OCI-LY1 (cell line): ENCODE data around the gene VGLL4.

Experiments used
- H2AFZ ChIP-seq: fragments of 200-600 bp; sonication (generic), shearing (Covaris generic); 2 replicates; pipeline ENCODE4 v1.6.0; 2014; ENCODE audit warnings: antibody characterized with exemption, mild to moderate bottlenecking, low read length
- H3F3A ChIP-seq: fragments of 200-600 bp; sonication (generic), shearing (Covaris generic); 2 replicates; pipeline ENCODE4 v1.6.0; 2014; ENCODE audit warnings: mild to moderate bottlenecking, antibody characterized with exemption, low read length, moderate library complexity; ENCODE audit not compliant: insufficient read depth
- H3K27ac ChIP-seq: fragments of 200-600 bp; sonication (generic); 2 replicates; pipeline ENCODE4 v1.5.1; 2014; ENCODE audit warnings: low read length, mixed run types, mild to moderate bottlenecking, low read depth; ENCODE audit not compliant: poor library complexity, severe bottlenecking
- H3K27me3 ChIP-seq: fragments of 200-600 bp; sonication (generic); 2 replicates; pipeline ENCODE4 v1.6.0; 2014; ENCODE audit warnings: antibody characterized with exemption, mild to moderate bottlenecking, low read length, moderate library complexity; ENCODE audit not compliant: insufficient read depth
- H3K36me3 ChIP-seq: fragments of 200-600 bp; sonication (generic); 2 replicates; pipeline ENCODE4 v1.6.1; 2014; ENCODE audit warnings: mild to moderate bottlenecking, antibody characterized with exemption, low read length, moderate library complexity, mixed read lengths; ENCODE audit not compliant: insufficient read depth
- H3K4me1 ChIP-seq: fragments of 200-600 bp; sonication (generic); 2 replicates; pipeline ENCODE4 v1.5.1; 2014; ENCODE audit warnings: mild to moderate bottlenecking, low read length, moderate library complexity; ENCODE audit not compliant: insufficient read depth, severe bottlenecking
- H3K4me2 ChIP-seq: fragments of 200-600 bp; sonication (generic), shearing (Covaris generic); 2 replicates; pipeline ENCODE4 v1.6.1; 2014; ENCODE audit warnings: low read length
- H3K4me3 ChIP-seq: fragments of 200-600 bp; sonication (generic); 2 replicates; pipeline ENCODE4 v1.5.1; 2014; ENCODE audit warnings: low read length, low read depth, mild to moderate bottlenecking, mixed read lengths; ENCODE audit not compliant: poor library complexity, severe bottlenecking
- H3K79me2 ChIP-seq: fragments of 200-600 bp; shearing (Covaris generic); 2 replicates; pipeline ENCODE4 v1.6.1; 2016; ENCODE audit warnings: mixed run types, low read length, mixed read lengths; ENCODE audit not compliant: insufficient read depth
- H3K9ac ChIP-seq: fragments of 200-600 bp; sonication (generic), shearing (Covaris generic); 2 replicates; pipeline ENCODE4 v1.6.1; 2014; ENCODE audit warnings: mild to moderate bottlenecking, low read length, mixed read lengths
- H3K9me2 ChIP-seq: fragments of 200-600 bp; sonication (generic), shearing (Covaris generic); 2 replicates; pipeline ENCODE4 v1.6.1; 2014; ENCODE audit warnings: low read depth, mild to moderate bottlenecking, low read length, mixed read lengths
- H3K9me3 ChIP-seq: fragments of 200-600 bp; shearing (Covaris generic); 2 replicates; pipeline ENCODE4 v1.6.1; 2014; ENCODE audit warnings: low read length, mixed read lengths
- H4K20me1 ChIP-seq: fragments of 200-600 bp; sonication (generic), shearing (Covaris generic); 2 replicates; pipeline ENCODE4 v1.6.0; 2016; ENCODE audit warnings: mild to moderate bottlenecking, low read length; ENCODE audit not compliant: insufficient read depth
- EZH2 ChIP-seq: fragments of 200-600 bp; sonication (generic), shearing (Covaris generic); IDR thresholded peaks from 2 replicates; pipeline ENCODE4 v1.8.0; 2017; ENCODE audit warnings: borderline replicate concordance, mixed run types, mild to moderate bottlenecking, antibody characterized with exemption, low read length, moderate library complexity, mixed read lengths
- TF ChIP-seq, protein P1 (sequence below): fragments of 200-600 bp; sonication (generic), shearing (Covaris generic); IDR thresholded peaks from 2 replicates; pipeline ENCODE4 v1.5.1; 2017; ENCODE audit warnings: mild to moderate bottlenecking, antibody characterized with exemption, low read length, moderate library complexity, mixed read lengths

Gene VGLL4

DNA sequence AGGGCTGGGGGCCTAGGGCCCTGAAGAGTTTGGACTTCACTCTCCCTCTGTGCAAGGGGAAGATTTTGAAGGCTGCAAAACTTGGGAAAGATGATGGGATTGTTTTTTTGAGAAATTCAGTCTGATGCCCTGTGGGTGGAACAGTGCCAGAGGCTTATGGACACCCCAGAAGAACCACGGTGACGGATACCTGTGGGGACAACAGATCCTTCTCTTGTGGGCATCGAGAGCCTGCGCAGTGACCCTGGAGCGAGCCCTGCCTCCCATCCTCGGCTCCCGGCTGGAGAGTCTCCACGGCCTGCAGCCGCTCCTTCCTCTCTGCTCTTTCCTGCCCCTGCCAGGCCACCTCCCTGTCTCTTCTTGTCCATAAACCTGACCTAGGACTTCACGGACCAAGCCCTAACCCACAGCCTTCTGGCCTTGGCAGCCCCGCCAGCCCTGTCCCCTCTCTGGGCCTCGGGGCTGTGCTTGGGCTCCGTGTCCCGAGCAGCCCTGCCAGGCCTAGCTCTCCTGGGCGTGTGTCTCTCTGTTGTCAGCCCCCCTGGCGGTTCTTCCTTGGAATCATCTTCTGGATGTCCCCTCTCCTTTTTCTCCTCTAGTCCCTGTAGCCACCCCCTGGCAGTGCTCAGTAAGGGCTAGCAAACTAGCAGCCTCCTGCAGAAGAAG lies 98.4 kb downstream of the VGLL4 start:
- no peak overlapping the region for H3K4me3 ChIP-seq
- no peaks in the 10 kb centered on the region for H4K20me1 ChIP-seq
- H3K4me2 ChIP-seq = no peak overlapping the region
- no peaks in the 10 kb centered on the region for H3K9me2 ChIP-seq
- no peak for TF ChIP-seq EZH2
- TF ChIP-seq, protein P1, sequence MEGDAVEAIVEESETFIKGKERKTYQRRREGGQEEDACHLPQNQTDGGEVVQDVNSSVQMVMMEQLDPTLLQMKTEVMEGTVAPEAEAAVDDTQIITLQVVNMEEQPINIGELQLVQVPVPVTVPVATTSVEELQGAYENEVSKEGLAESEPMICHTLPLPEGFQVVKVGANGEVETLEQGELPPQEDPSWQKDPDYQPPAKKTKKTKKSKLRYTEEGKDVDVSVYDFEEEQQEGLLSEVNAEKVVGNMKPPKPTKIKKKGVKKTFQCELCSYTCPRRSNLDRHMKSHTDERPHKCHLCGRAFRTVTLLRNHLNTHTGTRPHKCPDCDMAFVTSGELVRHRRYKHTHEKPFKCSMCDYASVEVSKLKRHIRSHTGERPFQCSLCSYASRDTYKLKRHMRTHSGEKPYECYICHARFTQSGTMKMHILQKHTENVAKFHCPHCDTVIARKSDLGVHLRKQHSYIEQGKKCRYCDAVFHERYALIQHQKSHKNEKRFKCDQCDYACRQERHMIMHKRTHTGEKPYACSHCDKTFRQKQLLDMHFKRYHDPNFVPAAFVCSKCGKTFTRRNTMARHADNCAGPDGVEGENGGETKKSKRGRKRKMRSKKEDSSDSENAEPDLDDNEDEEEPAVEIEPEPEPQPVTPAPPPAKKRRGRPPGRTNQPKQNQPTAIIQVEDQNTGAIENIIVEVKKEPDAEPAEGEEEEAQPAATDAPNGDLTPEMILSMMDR = no peak
- H3F3A ChIP-seq = 0 out of 2 replicates have a peak, but pooled peaks cover 6% of the 10 kb centered on the region
- no peaks in the 10 kb centered on the region for H3K36me3 ChIP-seq
- no peak overlapping the region for H2AFZ ChIP-seq
- peaks cover 18% of the 10 kb centered on the region for H3K4me1 ChIP-seq
- no peaks in the 10 kb centered on the region for H3K79me2 ChIP-seq
- H3K9me3 ChIP-seq = no peaks in the 10 kb centered on the region
- H3K27me3 ChIP-seq = no peaks in the 10 kb centered on the region
- H3K27ac ChIP-seq = no peak overlapping the region
- H3K9ac ChIP-seq = no peak overlapping the region

DNA sequence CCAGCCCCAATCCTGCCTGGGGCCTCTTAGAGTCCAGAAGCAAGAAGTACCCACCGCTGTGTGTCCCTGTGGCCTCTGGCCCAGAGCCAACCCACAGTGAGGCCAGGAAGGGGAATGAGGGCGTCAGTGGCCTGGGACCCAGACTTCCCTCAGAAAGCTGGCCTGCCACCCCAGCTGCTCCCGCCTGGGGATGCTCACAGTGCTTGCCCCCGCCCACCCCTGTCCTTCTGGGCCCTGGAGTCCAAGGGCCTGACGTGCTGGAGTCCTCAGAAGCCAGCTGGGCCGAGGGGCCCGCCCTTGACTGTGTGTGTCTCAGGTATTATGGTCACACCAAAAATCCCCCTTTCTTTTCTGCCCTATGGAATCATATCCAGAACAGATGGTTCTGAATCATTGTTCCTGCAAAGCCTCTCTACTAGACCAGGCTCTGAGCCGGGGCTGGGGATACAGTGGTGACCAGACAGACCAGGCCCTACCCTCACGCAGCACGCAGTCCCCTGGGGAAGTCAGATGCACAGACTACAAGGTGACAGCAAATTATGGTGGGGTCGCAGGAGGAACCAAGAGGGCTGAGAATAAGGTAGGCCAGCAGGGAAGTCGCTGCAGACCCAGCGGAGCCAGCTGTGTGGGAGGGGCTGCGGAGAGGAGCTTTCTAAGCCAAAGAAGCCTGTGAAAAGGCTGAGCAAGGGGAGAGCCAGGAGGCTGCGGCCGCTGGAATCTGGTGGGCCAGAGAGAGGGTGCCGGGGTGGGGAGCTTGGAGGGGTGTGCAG lies 99.1 kb downstream of the VGLL4 start:
- H2AFZ ChIP-seq = no peak overlapping the region
- H3K9me2 ChIP-seq = no peaks in the 10 kb centered on the region
- no peak overlapping the region for H3K27ac ChIP-seq
- H3K9ac ChIP-seq = no peak overlapping the region
- 0 out of 2 replicates have a peak, but pooled peaks cover 6% of the 10 kb centered on the region for H3F3A ChIP-seq
- TF ChIP-seq, protein P1 = no peak
- no peak for TF ChIP-seq EZH2
- H3K9me3 ChIP-seq = no peaks in the 10 kb centered on the region
- H3K27me3 ChIP-seq = no peaks in the 10 kb centered on the region
- no peaks in the 10 kb centered on the region for H4K20me1 ChIP-seq
- no peaks in the 10 kb centered on the region for H3K79me2 ChIP-seq
- no peaks in the 10 kb centered on the region for H3K36me3 ChIP-seq
- no peak overlapping the region for H3K4me2 ChIP-seq
- peaks cover 11% of the 10 kb centered on the region for H3K4me1 ChIP-seq
- no peak overlapping the region for H3K4me3 ChIP-seq

DNA sequence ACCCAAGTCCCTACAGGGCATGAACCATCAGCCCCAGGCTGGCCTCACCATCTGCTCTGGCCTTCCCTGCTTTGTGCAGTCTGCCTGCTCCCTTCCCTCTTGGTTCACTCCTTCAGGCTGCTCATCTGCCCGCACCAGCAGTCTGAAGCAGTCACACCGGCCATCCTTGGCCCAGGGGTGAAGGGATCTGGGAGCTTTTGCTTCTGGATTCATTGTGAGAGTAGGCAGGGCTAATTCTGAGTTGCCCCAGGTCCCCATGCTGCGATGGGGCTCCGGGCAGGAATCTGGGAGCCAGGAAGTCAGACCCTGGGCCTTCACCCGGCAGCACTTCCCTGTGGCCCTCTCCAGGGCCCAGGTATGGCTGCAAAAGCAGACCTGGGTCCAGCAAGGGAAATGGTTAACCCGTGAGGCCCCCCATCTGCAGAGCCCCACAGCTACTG lies 99.7 kb downstream of the VGLL4 start:
- Histone ChIP-seq H3K4me3 (no peak overlapping the region), H3K27me3 (no peaks in the 10 kb centered on the region), H3F3A (0 out of 2 replicates have a peak, but pooled peaks cover 6% of the 10 kb centered on the region), H3K79me2 (no peaks in the 10 kb centered on the region), H3K27ac (no peak overlapping the region), H3K4me1 (peaks cover 5% of the 10 kb centered on the region), H3K9me3 (no peaks in the 10 kb centered on the region), H2AFZ (no peak overlapping the region), H4K20me1 (no peaks in the 10 kb centered on the region), H3K36me3 (no peaks in the 10 kb centered on the region), H3K9me2 (no peaks in the 10 kb centered on the region), H3K9ac (no peak overlapping the region), H3K4me2 (no peak overlapping the region)
- no peak for TF ChIP-seq EZH2
- TF ChIP-seq, protein P1 = no peak
